H1 (cell line): Measurements from ENCODE around the gene GPR39. TPM values are rescaled to one million over a fixed set of nuclear protein-coding genes. Genes with fewer than 3 reads are reported as not detected.

Experiments used
- CHD1 ChIP-seq: IDR thresholded peaks from 2 replicates; pipeline ENCODE4 v1.6.1; 2012; ENCODE audit warnings: low read depth, low read length, improper control_type of control experiment
- CHD2 ChIP-seq: IDR thresholded peaks from 2 replicates; pipeline ENCODE4 v1.6.1; 2012; ENCODE audit warnings: low read length, improper control_type of control experiment
- RNF2 ChIP-seq: fragments of 200-900, 300-1000 bp; sonication (generic); IDR thresholded peaks from 2 replicates; pipeline ENCODE4 v1.7.1; 2016; ENCODE audit warnings: borderline replicate concordance, low read depth, mild to moderate bottlenecking, antibody characterized with exemption, low read length; ENCODE audit not compliant: poor library complexity, severe bottlenecking; ENCODE audit errors: missing control alignments
- SIRT6 ChIP-seq: IDR thresholded peaks from one replicate; pipeline ENCODE4 v1.7.1; 2012; ENCODE audit warnings: low read length, inconsistent platforms
- TCF12 ChIP-seq: IDR thresholded peaks from 2 replicates; pipeline ENCODE4 v1.6.1; 2011; ENCODE audit warnings: low read depth, mild to moderate bottlenecking, low read length
- polyA plus RNA-seq, 7 experiments: library from polyadenylated mRNA; depleted of rRNA in 3 of 7; stranded (reverse) in 5 of 7; unstranded in 2 of 7; fragments of >200 nt in 5 of 7; fragments of 200-250 nt in 2 of 7; gene quantifications; 1 replicate in 5 of 7; 2 replicates in 1 of 7; 4 replicates in 1 of 7; pipeline versions ENCODE4 v1.2.1 to v1.2.3, GENCODE V29; 2011 to 2013; ENCODE audit warnings: missing spikeins in 2 of 7, mixed read lengths in 2 of 7
- total RNA-seq: library from RNA; stranded (reverse); fragmentation: NEBNext Ultra II Directional; extraction: Animal tissue kit (Norgen Biotek cat#: 25700); gene quantifications from 2 replicates; pipeline ENCODE4 v1.2.1, GENCODE V29; 2021
- TF ChIP-seq, protein P1 (sequence below): IDR thresholded peaks from 2 replicates; pipeline ENCODE4 v1.6.1; 2011; ENCODE audit warnings: low read depth, mild to moderate bottlenecking, low read length; ENCODE audit not compliant: insufficient read depth
- TF ChIP-seq, protein P2 (sequence below): fragments of 300-600 bp; sonication (generic); IDR thresholded peaks from 2 replicates; pipeline ENCODE4 v1.7.1; 2012; ENCODE audit warnings: low read length, moderate library complexity, mild to moderate bottlenecking, inconsistent platforms; ENCODE audit not compliant: insufficient replicate concordance

Gene GPR39
- total and polyA plus RNA-seq, 2 of the 8 experiments (the other 6 are each of a cell fraction or from before 2014, with no cell fraction given): 0.63 to 2.7 TPM

DNA sequence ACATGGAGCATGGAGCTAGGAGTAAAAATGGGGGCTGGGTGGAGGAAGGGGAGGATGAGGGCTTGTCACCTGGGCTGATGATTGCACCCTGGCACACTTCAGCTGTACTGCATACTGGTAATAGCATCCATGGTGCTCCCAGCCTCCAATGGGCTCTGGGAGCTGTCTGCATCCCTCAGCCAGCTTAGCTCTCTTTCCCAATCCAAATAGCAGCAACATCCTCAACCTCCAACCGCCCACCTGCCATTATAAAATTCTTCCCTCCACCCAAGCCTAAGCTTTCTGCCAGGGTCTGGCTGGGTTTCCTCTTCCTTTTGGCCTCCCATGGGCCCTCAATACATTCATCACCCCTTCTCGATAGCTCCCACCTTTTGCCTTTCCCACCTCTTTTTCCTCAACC lies 143.3 kb downstream of the GPR39 start (continued):
- TF ChIP-seq RNF2: no peak
- no peak for TF ChIP-seq SIRT6
- TF ChIP-seq CHD2: no peak
- TF ChIP-seq, protein P1, sequence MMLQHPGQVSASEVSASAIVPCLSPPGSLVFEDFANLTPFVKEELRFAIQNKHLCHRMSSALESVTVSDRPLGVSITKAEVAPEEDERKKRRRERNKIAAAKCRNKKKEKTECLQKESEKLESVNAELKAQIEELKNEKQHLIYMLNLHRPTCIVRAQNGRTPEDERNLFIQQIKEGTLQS: no peak
- no peak for TF ChIP-seq TCF12
- TF ChIP-seq CHD1: no peak
- TF ChIP-seq, protein P2, sequence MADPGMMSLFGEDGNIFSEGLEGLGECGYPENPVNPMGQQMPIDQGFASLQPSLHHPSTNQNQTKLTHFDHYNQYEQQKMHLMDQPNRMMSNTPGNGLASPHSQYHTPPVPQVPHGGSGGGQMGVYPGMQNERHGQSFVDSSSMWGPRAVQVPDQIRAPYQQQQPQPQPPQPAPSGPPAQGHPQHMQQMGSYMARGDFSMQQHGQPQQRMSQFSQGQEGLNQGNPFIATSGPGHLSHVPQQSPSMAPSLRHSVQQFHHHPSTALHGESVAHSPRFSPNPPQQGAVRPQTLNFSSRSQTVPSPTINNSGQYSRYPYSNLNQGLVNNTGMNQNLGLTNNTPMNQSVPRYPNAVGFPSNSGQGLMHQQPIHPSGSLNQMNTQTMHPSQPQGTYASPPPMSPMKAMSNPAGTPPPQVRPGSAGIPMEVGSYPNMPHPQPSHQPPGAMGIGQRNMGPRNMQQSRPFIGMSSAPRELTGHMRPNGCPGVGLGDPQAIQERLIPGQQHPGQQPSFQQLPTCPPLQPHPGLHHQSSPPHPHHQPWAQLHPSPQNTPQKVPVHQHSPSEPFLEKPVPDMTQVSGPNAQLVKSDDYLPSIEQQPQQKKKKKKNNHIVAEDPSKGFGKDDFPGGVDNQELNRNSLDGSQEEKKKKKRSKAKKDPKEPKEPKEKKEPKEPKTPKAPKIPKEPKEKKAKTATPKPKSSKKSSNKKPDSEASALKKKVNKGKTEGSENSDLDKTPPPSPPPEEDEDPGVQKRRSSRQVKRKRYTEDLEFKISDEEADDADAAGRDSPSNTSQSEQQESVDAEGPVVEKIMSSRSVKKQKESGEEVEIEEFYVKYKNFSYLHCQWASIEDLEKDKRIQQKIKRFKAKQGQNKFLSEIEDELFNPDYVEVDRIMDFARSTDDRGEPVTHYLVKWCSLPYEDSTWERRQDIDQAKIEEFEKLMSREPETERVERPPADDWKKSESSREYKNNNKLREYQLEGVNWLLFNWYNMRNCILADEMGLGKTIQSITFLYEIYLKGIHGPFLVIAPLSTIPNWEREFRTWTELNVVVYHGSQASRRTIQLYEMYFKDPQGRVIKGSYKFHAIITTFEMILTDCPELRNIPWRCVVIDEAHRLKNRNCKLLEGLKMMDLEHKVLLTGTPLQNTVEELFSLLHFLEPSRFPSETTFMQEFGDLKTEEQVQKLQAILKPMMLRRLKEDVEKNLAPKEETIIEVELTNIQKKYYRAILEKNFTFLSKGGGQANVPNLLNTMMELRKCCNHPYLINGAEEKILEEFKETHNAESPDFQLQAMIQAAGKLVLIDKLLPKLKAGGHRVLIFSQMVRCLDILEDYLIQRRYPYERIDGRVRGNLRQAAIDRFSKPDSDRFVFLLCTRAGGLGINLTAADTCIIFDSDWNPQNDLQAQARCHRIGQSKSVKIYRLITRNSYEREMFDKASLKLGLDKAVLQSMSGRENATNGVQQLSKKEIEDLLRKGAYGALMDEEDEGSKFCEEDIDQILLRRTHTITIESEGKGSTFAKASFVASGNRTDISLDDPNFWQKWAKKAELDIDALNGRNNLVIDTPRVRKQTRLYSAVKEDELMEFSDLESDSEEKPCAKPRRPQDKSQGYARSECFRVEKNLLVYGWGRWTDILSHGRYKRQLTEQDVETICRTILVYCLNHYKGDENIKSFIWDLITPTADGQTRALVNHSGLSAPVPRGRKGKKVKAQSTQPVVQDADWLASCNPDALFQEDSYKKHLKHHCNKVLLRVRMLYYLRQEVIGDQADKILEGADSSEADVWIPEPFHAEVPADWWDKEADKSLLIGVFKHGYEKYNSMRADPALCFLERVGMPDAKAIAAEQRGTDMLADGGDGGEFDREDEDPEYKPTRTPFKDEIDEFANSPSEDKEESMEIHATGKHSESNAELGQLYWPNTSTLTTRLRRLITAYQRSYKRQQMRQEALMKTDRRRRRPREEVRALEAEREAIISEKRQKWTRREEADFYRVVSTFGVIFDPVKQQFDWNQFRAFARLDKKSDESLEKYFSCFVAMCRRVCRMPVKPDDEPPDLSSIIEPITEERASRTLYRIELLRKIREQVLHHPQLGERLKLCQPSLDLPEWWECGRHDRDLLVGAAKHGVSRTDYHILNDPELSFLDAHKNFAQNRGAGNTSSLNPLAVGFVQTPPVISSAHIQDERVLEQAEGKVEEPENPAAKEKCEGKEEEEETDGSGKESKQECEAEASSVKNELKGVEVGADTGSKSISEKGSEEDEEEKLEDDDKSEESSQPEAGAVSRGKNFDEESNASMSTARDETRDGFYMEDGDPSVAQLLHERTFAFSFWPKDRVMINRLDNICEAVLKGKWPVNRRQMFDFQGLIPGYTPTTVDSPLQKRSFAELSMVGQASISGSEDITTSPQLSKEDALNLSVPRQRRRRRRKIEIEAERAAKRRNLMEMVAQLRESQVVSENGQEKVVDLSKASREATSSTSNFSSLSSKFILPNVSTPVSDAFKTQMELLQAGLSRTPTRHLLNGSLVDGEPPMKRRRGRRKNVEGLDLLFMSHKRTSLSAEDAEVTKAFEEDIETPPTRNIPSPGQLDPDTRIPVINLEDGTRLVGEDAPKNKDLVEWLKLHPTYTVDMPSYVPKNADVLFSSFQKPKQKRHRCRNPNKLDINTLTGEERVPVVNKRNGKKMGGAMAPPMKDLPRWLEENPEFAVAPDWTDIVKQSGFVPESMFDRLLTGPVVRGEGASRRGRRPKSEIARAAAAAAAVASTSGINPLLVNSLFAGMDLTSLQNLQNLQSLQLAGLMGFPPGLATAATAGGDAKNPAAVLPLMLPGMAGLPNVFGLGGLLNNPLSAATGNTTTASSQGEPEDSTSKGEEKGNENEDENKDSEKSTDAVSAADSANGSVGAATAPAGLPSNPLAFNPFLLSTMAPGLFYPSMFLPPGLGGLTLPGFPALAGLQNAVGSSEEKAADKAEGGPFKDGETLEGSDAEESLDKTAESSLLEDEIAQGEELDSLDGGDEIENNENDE: no peak
